H9 (cell line): ENCODE data around the gene SKOR2. TPM values are rescaled to one million over a fixed set of nuclear protein-coding genes. Genes with fewer than 3 reads are reported as not detected.

Source experiments
- DNase-seq: peaks from one replicate; pipeline ENCODE4 v3.0.0-alpha.2; 2017
- H2AFZ ChIP-seq: one replicate; pipeline ENCODE4 v1.6.1; 2013; ENCODE audit warnings: mild to moderate bottlenecking, low read length, control low read depth, moderate library complexity
- H2AK5ac ChIP-seq: 2 replicates; pipeline ENCODE4 v1.6.1; 2013; ENCODE audit warnings: low read length, control low read depth, mixed read lengths; ENCODE audit not compliant: insufficient read length
- H2BK120ac ChIP-seq: one replicate; pipeline ENCODE4 v1.6.1; 2013; ENCODE audit warnings: low read depth, mild to moderate bottlenecking, low read length, control low read depth, inconsistent platforms; ENCODE audit not compliant: poor library complexity, severe bottlenecking
- H2BK12ac ChIP-seq: 2 replicates; pipeline ENCODE4 v1.6.1; 2013; ENCODE audit warnings: low read length, control low read depth, mixed read lengths, low read depth; ENCODE audit not compliant: insufficient read length
- H2BK15ac ChIP-seq: 2 replicates; pipeline ENCODE4 v1.6.1; 2013; ENCODE audit warnings: low read depth, low read length, control low read depth
- H2BK20ac ChIP-seq: one replicate; pipeline ENCODE4 v1.6.1; 2013; ENCODE audit warnings: low read depth, mild to moderate bottlenecking, low read length, control low read depth, inconsistent platforms; ENCODE audit not compliant: poor library complexity, severe bottlenecking
- H2BK5ac ChIP-seq: 2 replicates; pipeline ENCODE4 v1.6.1; 2013; ENCODE audit warnings: low read length, control low read depth, mixed read lengths; ENCODE audit not compliant: insufficient read length
- H3K14ac ChIP-seq: 2 replicates; pipeline ENCODE4 v1.6.1; 2013; ENCODE audit warnings: low read length, control low read depth; ENCODE audit not compliant: insufficient read depth
- H3K18ac ChIP-seq: 2 replicates; pipeline ENCODE4 v1.6.1; 2013; ENCODE audit warnings: low read depth, mild to moderate bottlenecking, mixed read lengths, low read length, control low read depth; ENCODE audit not compliant: insufficient read length
- H3K23ac ChIP-seq: 2 replicates; pipeline ENCODE4 v1.6.1; 2013; ENCODE audit warnings: low read length, control low read depth, mixed read lengths, low read depth; ENCODE audit not compliant: insufficient read length
- H3K23me2 ChIP-seq: 2 replicates; pipeline ENCODE4 v1.6.1; 2013; ENCODE audit warnings: low read depth, mild to moderate bottlenecking, mixed read lengths, low read length, control low read depth; ENCODE audit not compliant: insufficient read length, poor library complexity, severe bottlenecking
- H3K27ac ChIP-seq: 2 replicates; pipeline ENCODE4 v1.5.1; 2013; ENCODE audit warnings: low read length, control low read depth, mixed read lengths, low read depth; ENCODE audit not compliant: insufficient read length
- H3K27me3 ChIP-seq: 2 replicates; pipeline ENCODE4 v1.6.1; 2013; ENCODE audit warnings: low read length, control low read depth, inconsistent platforms; ENCODE audit not compliant: insufficient read depth
- H3K4ac ChIP-seq: 2 replicates; pipeline ENCODE4 v1.6.1; 2013; ENCODE audit warnings: low read depth, mild to moderate bottlenecking, control low read depth, inconsistent platforms, low read length, moderate library complexity
- H3K4me1 ChIP-seq: 2 replicates; pipeline ENCODE4 v1.6.1; 2013; ENCODE audit warnings: low read length, control low read depth, inconsistent platforms; ENCODE audit not compliant: insufficient read depth
- H3K4me2 ChIP-seq: 2 replicates; pipeline ENCODE4 v1.6.1; 2013; ENCODE audit warnings: low read length, control low read depth, mixed read lengths; ENCODE audit not compliant: insufficient read length, insufficient read depth
- H3K56ac ChIP-seq: 2 replicates; pipeline ENCODE4 v1.6.1; 2013; ENCODE audit warnings: low read depth, mild to moderate bottlenecking, mixed read lengths, low read length, control low read depth; ENCODE audit not compliant: insufficient read length
- H3K79me1 ChIP-seq: 2 replicates; pipeline ENCODE4 v1.6.1; 2013; ENCODE audit warnings: low read depth, mild to moderate bottlenecking, moderate library complexity, low read length, control low read depth, inconsistent platforms; ENCODE audit not compliant: insufficient read depth, poor library complexity, severe bottlenecking
- H3K79me2 ChIP-seq: 2 replicates; pipeline ENCODE4 v1.6.1; 2013; ENCODE audit warnings: low read length, control low read depth, inconsistent platforms; ENCODE audit not compliant: insufficient read depth
- H3K9ac ChIP-seq: 2 replicates; pipeline ENCODE4 v1.6.1; 2013; ENCODE audit warnings: low read length, control low read depth, mixed read lengths; ENCODE audit not compliant: insufficient read length; ENCODE audit errors: extremely low read depth
- H3K9me3 ChIP-seq: one replicate; pipeline ENCODE4 v1.6.1; 2013; ENCODE audit warnings: low read depth, low read length, inconsistent platforms; ENCODE audit not compliant: control insufficient read depth
- H3T11ph ChIP-seq: one replicate; pipeline ENCODE4 v1.6.1; 2013; ENCODE audit warnings: mild to moderate bottlenecking, low read length, control low read depth, inconsistent platforms
- H4K20me1 ChIP-seq: one replicate; pipeline ENCODE4 v1.6.1; 2013; ENCODE audit not compliant: control insufficient read depth, insufficient read length, insufficient read depth
- H4K5ac ChIP-seq: 2 replicates; pipeline ENCODE4 v1.6.1; 2013; ENCODE audit warnings: low read depth, mild to moderate bottlenecking, mixed read lengths, low read length, control low read depth; ENCODE audit not compliant: insufficient read length
- H4K8ac ChIP-seq: replicated peaks from 2 replicates; pipeline ENCODE4 v1.6.1; 2013; ENCODE audit warnings: low read length, control low read depth, mixed read lengths, low read depth; ENCODE audit not compliant: insufficient read length
- H4K91ac ChIP-seq: 2 replicates; pipeline ENCODE4 v1.6.1; 2013; ENCODE audit warnings: low read depth, mild to moderate bottlenecking, moderate library complexity, mixed read lengths, low read length, control low read depth; ENCODE audit not compliant: insufficient read length
- H3K27ac Mint-ChIP-seq, 3 experiments: 2 replicates in 2 of 3; 3 replicates in 1 of 3; pipeline ENCODE4 v1.8.0; 2020 to 2021; ENCODE audit warnings: mixed read lengths in 3 of 3, mild to moderate bottlenecking in 1 of 3, moderate library complexity in 1 of 3
- H3K27me3 Mint-ChIP-seq: 2 replicates; pipeline ENCODE4 v1.8.0; 2021; ENCODE audit warnings: low read depth, mild to moderate bottlenecking, moderate library complexity, mixed read lengths
- H3K36me3 Mint-ChIP-seq, 3 experiments: 2 replicates in 2 of 3; 3 replicates in 1 of 3; pipeline ENCODE4 v1.8.0; 2020 to 2021; ENCODE audit warnings: low read depth in 3 of 3, mixed read lengths in 3 of 3; ENCODE audit not compliant: insufficient read depth in 1 of 3
- H3K4me1 Mint-ChIP-seq, 2 experiments: 2 replicates each; pipeline ENCODE4 v1.8.0; 2020; ENCODE audit warnings: mixed read lengths in 2 of 2
- H3K4me3 Mint-ChIP-seq, 2 experiments: 2 replicates in 1 of 2; 3 replicates in 1 of 2; pipeline ENCODE4 v1.8.0; 2020 to 2021; ENCODE audit warnings: mild to moderate bottlenecking in 2 of 2, mixed read lengths in 2 of 2, moderate library complexity in 1 of 2
- H3K9me3 Mint-ChIP-seq, 2 experiments: 2 replicates in 1 of 2; 3 replicates in 1 of 2; pipeline ENCODE4 v1.8.0; 2020; ENCODE audit warnings: mild to moderate bottlenecking in 2 of 2, mixed read lengths in 2 of 2, moderate library complexity in 1 of 2
- CTCF ChIP-seq: fragments of 200-600 bp; sonication (generic); conservative IDR thresholded peaks from 3 replicates; pipeline ENCODE4 v1.8.0; 2021; ENCODE audit warnings: antibody characterized with exemption, mild to moderate bottlenecking
- whole genome bisulfite sequencing: extraction: QIAGEN DNeasy Blood & Tissue Kit; methylation state at CpG from one replicate; pipeline ENCODE4 v1.1.7; 2013; ENCODE audit warnings: missing lambda C conversion rate, low lambda C conversion rate, mixed read lengths; ENCODE audit not compliant: insufficient read length; ENCODE audit errors: extremely low coverage; 5-methylcytosine and 5-hydroxymethylcytosine counted together
- total RNA-seq: library from RNA; stranded (reverse); gene quantifications from 2 replicates; pipeline ENCODE4 v1.2.1, GENCODE V29; 2021

The SKOR2 gene
- total RNA-seq, 1 experiment from 2014 or later: 0.24 TPM

- no peak overlapping the region for H4K91ac ChIP-seq
- no peak overlapping the region for H2AFZ ChIP-seq
- no peak overlapping the region for H3K4ac ChIP-seq
- no peak overlapping the region for H3K18ac ChIP-seq
- no peak for TF ChIP-seq CTCF
- H4K5ac ChIP-seq: no peak overlapping the region
- no peak overlapping the region for H3K27ac Mint-ChIP-seq
- H3K79me1 ChIP-seq: peaks cover 10% of the 10 kb centered on the region
- no peaks in the 10 kb centered on the region for H3K9me3 Mint-ChIP-seq
- no peak overlapping the region for H3K56ac ChIP-seq
- no peak overlapping the region for H3K14ac ChIP-seq
- H3K36me3 Mint-ChIP-seq: no peaks in the 10 kb centered on the region; a peak in 3 of 7 replicates
- H3K23me2 ChIP-seq: no peaks in the 10 kb centered on the region
- no peak overlapping the region for H2BK120ac ChIP-seq
- peaks cover 4% of the 10 kb centered on the region; the same call in 1 of the 2 replicates for H3K4me1 ChIP-seq
- H2BK15ac ChIP-seq: no peak overlapping the region
- no peak overlapping the region for H2BK5ac ChIP-seq
- no peak overlapping the region for H3K9ac ChIP-seq
- no peak for DNase-seq
- H2AK5ac ChIP-seq: no peak overlapping the region
- H3K4me1 Mint-ChIP-seq: peaks cover 14 to 17% of the 10 kb centered on the region in 2 experiments
- H4K8ac ChIP-seq: no peak overlapping the region
- H3K4me3 Mint-ChIP-seq: no peak overlapping the region
- H3K79me2 ChIP-seq: peaks cover 3% of the 10 kb centered on the region; the same call in 1 of the 2 replicates
- H3K27me3 Mint-ChIP-seq: no peaks in the 10 kb centered on the region
- no peak overlapping the region for H3K4me2 ChIP-seq
- H3K27ac ChIP-seq: no peak overlapping the region
- H4K20me1 ChIP-seq: no peaks in the 10 kb centered on the region
- H3T11ph ChIP-seq: no peak overlapping the region
- no peaks in the 10 kb centered on the region for H3K27me3 ChIP-seq
- H2BK20ac ChIP-seq: no peak overlapping the region
- H2BK12ac ChIP-seq: no peak overlapping the region
- H3K9me3 ChIP-seq: no peaks in the 10 kb centered on the region
- no CpG with 5 or more reads among the region's 5 CpGs for WGBS
- no peak overlapping the region for H3K23ac ChIP-seq
Measured at GRCh38 chr18:47163241-47163640, 88.2 kb downstream of the SKOR2 start.
